NT2/D1 (cell line): ENCODE measurements around the gene MTMR11.

Source experiments
- SUZ12 ChIP-seq: IDR thresholded peaks from 2 replicates; pipeline ENCODE4 v1.6.1; 2011; ENCODE audit not compliant: insufficient read length, insufficient read depth; ENCODE audit errors: extremely low read depth
- YY1 ChIP-seq: IDR thresholded peaks from 2 replicates; pipeline ENCODE4 v1.6.1; 2011; ENCODE audit not compliant: insufficient read length, insufficient read depth

GRCh38 chr1:149962039-149962647 lies 25.5 kb upstream of the MTMR11 start:
- TF ChIP-seq YY1 (no peak), SUZ12 (no peak)
